NCI-H128 (cell line): Measurements from ENCODE around the gene ROBO2.

ENCODE experiments used
- DNase-seq: peaks from one replicate; lab custom pipeline; 2025; ENCODE audit not compliant: unreplicated experiment; lab: John Stamatoyannopoulos, UW

The ROBO2 gene

DNA sequence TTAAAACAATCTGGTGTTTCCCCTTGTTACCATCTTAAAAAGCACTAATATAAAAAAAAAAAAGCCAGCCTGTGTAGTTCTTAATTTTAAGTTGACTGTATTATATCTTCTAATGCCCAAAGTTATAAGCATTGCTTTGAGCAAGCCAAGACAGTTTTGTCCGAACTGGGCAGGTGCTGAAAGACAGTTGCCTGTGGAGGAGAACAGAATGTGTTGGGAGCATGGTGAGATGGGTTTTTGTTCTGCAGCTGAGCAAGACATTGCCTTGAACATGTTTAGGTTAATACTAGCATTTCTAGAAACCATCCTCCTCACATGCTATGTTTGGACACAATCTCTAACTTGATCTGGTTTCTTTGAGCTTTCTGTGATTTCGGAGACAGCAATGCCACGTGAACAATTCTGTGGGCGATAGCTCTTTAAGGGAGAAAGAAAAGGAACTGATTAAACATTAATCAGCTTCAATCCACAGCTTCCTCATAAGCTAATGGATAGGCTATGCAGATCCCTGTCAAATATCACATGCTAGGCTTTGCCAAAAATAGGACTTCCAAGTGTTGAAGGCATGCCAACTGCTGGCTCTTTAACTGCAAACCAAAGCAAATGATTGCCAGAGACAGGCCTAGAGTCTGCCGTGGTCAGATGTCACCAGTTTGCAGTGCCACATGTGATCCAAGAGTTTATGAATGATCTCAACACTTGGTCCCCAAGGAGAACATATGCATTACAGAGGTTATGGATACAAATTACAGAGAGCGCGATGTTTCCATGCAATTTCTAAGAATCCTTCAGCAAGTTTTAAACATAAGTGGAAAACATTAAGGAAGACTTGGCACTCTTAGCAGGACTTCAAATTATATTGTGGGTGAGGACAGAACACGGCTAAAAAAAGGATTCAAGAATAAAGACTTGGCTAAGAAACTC lies 428.1 kb downstream of the ROBO2 start:
- DNase-seq, result no peak

DNA sequence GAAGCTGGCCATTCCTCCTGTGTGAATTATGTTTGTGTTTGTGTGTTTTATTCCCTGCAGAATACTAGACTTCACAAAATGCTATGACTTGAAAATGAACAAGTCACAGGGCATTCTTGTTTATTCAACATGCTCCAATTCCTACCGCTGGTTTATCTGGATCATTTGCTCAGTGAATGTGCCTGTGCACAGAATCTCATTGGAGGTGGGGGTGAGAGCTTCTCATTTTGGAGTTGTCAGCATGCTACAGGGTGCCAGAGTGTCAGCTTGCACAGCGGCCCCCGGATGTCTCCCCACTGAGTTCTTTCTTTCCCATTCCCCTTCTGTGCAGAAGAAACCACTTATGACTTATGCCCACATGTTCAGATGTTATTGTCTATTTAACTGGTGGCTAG lies 428.7 kb downstream of the ROBO2 start:
- no peak for DNase-seq

DNA sequence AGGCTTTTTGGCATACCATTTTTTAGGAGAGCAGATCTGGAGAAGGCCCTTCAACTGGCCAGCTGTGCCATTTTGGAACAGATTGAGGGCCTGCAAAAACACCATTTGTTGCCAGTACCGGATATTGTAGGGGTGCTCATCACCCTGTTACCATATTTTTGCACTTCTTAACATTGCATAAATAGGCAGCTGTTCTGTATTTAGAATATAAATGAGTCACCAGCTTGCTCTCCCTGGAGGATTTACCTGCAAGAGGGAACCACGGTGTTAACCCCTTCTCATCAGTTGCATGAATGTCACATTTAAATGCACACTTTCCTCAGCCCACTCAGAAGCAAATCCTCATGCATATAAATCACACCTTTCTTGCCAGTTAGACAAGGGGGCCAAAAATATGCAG lies 435.6 kb downstream of the ROBO2 start:
- DNase-seq, result no peak

DNA sequence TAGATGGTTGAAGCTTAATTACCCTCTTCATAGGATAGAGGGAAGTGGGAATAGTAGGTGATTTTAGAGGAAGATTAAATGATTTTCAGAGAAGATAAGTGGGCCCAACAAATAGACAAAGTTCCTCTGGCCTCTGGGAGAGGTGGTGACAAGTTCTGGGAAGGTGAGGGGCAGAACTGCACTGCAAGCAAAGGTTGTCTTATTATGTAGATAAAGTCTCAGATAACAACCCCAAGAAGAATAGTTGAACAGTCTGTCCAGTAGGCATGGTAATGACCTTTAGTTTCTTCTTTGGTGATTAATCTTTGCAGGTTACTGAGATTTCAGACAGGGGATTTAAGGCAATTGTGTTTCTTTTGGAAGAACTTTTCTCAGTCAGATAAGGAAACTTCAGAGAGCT lies 439.1 kb downstream of the ROBO2 start:
- DNase-seq, result no peak

DNA sequence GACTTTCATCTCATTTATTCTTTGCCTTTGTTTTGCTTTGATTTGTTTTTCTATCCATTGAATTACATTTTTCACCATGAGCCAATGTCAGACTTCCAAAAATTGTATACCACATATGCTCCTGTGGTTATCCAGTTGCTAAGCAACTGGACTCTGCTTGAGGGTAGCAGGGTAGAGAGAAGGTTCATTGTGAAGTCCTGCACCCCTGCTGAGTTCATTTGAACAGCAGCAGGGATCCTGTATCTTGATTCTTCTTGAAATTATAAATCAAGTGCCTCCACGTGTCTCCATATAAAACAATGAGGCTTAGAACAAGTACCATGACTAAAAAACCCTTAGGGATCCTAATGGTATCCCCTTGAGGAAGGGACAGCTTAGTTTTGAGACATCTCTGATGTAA lies 449.3 kb downstream of the ROBO2 start:
- DNase-seq, result no peak

DNA sequence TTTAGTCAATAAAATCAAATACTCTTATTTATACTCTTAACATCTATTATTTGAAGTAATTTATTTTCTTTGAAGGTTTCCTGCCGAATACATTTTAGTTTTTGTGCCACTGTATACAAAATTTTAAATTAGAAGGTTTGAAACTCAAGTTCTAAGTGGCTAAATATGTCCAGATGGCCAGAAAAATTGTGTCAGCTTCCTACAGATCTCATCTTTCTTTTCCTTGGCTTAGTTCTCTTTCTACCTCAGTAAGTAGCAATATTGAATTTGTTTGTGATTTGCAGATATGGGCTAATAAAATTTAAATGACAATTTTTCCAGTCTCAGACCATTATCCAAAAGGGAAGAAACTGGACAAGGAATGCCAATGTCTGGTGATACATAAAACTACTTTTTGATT lies 452.1 kb downstream of the ROBO2 start:
- no peak for DNase-seq

DNA sequence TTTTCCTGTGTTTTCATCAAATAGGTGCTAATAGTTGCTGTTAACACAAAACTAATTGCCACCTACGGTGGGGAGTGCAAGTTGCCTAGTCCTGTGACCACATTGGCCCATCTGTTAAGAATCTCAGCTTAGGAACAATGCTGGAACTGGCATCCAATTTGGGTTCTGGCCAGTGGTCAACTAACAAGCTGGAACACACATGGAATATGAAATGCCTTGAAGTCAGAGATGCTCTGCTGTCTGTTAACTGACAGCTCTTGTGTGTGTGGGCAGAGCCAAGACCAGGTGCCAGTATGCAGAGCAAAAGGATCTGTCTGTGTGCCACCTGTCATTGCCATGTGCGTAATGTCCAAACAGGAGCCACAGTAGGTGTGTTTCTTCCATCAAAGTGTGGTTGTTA lies 460.8 kb downstream of the ROBO2 start:
- no peak for DNase-seq

DNA sequence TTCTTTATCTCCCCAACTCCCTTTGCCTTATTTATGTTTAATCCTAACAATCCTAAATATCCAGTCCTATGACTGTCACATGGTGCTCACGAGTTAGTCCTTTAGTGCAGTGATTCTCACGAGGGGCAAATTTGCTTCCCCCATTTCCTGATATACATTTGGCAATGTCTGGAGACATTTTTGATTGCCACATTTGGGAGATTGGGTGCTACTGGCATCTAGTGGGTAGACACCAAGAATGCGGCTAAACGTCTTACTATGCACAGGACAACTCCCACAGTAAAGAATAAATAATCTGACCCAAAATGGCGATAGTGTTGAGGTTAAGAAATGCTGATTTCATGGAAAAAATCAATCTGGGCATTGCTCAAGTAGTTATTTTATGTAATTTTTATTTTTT lies 466.5 kb downstream of the ROBO2 start:
- no peak for DNase-seq

DNA sequence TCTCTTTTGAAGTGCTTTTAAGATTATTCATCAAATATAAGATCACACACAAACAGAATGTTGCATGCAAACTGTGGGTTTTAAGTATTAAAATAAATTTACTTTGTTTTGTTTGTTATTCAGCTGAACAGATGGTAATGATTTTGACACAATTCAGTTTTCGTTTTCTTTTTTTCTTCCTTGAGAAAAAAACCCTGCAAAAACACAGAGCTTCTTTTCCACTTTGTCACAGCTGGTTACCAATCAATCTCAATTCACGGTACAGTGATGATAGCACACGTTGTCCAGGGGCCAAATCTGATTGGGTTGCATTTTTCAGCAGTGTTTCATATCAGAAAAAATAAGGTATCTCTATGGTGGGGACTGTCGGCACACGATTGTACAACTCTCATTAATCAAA lies 473.6 kb downstream of the ROBO2 start:
- no peak for DNase-seq

DNA sequence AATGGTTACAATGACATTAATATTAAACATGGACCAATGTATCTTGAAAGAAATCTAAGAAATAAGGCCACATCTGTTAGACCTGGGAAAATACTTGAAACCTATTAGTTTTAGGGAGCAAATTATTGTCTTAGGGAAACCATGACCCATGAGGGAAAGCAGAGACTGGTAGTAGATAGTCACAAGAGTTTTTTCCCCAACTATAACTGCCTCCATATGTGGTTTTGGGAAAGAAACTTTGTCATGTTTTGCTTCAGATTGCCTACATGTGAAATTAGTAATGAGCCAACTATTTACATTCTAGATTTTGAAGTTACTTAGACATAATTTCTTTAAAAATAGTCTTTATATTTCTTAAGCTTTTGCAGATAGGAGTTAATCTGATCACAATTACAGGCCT lies 474.9 kb downstream of the ROBO2 start:
- no peak for DNase-seq

DNA sequence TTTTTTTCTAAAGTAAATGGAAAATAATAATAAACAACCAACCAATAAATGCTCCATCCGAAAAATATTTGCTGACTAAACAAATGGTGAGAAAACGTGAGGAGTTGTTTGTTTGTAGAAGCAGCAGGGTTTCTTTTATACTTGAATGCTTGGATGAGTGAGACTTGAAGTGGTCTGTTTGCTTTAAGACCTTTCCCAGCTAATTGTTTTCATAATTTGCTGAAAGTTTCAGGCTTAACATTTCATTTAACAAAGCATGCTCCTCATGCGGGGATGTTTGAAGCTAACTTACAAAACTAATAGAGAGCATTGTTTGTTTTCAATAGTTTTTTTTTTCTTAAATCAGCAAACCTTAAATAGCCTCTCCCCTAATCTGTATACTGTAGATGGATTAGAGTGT lies 484.6 kb downstream of the ROBO2 start:
- DNase-seq, result peak; percentile 28

DNA sequence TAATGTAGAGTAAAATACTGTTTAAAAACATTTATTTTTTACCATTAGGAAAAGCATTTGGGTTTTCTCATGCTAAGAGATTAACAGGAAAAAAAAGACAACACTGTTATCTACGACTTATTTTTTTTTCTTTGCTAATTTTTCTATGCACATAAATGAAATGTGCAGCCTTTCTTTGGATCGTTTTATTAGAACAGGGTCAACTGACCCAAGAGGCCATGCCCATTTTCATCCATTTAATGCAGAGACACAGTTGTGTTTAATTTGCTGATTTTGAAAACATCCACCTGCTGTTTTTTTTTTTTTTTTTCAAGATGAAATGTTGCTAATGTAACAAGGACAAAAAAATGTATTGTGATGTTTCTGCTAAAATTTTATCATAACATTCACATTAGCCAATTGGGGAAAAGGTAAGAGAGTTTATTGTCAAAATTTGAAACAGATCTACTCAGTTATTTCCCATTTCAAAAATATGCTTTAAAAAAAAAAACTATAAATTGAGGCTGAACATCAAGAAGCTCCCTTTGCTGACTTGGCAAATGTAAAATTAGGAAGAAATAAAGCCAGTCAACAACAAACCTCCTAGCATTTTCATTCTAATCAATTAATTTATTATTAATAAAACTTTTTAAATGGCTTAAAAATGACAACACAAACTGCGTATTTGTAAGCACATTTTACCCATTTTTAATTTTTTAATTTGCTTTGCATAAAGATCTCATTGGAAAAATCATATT lies 485.2 kb downstream of the ROBO2 start:
- DNase-seq, result no peak

DNA sequence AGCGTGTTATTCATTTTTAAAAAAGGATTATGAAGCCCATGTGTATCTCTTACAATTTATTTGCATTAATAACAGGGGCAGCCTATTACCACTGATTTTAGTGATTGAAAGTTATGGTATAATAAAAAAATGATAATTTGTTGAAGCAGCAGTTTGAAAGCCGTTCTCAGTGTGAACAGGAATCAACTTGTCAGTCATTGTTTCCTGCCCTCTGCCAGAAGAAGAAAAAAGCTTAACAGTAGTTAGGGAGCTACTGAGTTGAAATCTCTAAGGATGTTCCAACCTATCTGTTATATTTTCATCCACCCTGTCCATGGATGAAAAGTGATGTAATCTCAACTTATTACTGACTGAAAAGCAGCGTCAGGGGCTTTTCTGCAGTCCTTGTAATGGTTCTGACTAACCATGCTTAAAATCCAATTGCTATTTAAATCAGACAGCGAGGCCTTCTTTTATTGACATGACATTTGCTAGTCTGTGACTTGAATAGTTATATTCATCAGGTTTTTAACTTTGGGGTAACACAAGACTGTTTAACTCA lies 486.7 kb downstream of the ROBO2 start:
- DNase-seq, result no peak

DNA sequence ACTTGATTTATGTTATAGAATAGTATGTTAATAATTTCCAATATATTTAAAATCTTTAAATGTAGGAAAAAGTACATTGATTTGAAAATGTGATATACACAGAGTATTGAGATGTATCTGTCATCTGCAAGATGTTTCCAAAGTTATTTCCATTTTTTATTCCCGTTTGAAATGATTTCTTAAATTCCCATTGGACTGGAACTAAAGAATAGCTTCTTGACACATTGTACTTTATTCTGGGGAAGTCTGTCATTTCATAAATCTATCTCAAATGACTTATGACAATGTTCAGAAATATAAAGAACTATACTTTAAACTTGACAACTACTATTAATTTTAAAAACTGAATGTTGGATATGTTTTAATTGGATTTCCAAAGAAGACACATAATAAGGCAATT lies 489.6 kb downstream of the ROBO2 start:
- no peak for DNase-seq

DNA sequence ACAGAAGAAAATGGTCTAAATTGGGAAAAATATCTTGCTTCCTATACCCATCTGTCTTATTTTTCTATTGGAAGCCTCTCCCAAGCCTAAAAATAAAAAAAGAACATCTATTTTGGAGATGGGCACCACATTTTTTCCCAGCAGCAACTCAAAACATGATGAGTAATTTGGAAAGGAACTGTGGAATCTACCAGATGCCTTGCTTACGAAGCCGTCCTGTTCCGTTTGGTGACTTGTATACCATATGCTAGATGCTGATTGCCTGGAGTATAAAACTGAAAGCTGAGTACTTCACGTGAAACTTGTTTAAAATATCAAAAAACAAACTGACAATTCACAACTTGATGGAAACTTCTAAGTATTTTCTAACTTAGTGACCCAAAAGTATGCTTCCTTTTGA lies 491.0 kb downstream of the ROBO2 start:
- DNase-seq, result no peak

DNA sequence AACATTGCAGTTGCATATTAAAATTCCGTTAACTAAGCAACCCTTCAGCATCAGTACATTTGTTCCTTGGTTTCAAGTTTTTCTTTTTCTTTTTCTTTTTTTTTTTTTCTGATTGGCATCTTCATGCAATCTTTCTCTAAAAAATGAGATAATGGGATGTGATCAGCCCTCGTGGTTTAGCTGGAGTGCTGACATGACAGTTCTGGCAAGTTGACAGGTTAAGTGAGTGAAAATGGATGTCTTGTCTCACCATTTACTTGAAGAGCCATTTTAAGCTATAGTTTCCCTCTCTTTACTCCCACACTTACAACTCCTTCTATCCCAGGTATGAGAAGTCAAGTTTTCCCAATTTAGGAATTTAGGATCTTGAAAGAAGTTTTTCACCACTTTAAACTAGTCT lies 495.2 kb downstream of the ROBO2 start:
- no peak for DNase-seq

DNA sequence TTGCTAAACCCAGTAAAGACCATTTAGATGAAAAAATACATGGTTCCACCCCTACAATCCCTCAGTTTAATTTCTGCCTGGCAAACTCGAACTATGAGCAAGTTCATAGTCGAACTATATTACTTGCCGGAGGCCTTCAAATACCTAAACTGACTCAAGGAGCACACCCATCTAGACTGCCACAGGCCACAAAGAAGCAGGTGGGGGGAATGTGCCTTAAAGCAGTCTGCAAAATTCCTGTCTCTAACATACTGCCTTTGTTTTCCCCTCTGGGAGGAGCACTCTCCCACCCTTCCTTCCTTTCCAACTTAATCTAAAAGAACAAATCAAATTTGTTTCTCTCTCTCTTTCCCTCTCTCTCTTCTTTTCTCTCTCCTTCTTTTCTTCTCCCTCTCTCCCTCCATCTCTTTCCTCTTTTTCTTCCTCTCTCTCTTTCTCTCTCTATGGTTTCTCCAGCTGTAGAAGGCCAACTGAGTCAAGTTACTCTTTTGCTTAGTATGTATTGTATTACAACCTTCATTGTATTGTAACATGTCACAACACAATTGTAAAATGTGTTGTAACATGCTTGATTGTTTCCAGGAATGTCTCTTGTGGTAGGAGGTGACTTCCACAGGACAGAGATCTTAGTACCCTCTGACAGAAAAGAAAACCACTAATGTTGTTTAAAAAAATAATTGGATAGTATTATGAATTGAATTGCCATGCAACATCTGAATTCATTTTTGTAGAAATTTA lies 496.3 kb downstream of the ROBO2 start:
- DNase-seq, result no peak

DNA sequence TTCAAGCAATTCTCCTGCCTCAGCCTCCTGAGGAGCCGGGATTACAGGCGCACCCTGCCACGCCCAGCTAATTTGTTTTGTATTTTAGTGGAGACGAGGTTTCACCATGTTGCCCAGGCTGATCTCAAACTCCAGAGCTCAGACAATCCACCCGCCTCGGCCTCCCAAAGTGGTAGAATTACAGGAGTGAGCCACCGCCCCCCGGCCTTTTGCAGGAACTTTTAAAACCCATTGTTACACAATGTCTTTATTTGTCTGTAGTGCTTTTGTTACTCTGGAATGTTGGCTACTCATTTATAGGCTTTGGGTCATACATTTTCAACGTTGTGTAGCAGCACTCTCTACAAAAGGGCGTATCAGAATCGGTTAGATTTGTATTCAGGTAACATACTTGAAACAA lies 499.1 kb downstream of the ROBO2 start:
- DNase-seq, result no peak

DNA sequence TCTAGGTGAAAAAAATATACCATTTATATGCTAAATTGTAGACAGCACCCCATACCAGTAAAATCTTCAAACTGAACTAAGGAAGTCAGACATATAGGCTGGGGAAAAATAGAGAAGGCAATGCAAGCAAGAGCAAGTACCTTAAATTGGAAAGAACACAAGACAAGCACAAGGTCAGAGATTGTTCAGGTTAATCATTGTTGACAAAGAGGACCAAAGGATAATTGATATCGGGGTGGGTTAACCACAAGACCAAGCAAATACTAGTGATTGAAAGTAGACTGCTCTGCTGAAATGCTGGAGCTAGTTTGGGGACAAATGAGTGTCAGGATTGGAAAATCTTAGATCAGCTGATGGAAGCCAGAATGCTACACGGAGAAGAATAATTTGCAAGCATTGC lies 499.8 kb downstream of the ROBO2 start:
- DNase-seq, result no peak

DNA sequence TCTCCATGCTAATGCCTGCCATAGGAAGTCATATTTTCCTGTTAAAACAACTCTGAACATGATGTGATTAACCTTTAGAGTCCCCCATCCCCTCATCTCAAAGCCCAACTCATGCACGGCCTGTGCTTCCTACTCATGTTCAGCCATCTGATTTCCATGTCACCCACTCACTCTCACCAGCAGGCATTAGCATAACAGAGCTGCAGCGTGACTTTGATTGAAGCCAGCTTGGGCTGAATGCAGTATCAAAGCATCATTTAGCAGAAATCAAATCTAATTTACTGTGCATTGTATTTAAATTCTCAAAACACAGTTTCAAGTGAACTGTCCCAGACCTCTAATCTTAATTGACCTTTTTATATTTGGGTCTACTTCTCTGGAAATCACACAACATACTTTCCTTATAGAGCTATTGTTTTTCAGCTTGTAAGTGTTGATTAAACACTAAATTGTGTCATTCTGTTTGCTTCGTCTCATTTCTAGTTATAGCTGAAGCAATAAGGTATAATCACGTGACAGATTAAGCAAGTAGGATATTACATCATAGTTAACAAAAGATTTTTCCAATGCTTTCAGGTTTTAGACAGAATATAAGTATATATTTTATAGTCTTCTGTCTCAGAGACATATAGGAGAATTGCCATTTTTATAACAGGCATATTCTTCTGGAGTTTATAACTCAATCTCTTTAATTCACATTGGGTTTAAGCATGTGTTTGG lies 501.5 kb downstream of the ROBO2 start:
- no peak for DNase-seq

DNA sequence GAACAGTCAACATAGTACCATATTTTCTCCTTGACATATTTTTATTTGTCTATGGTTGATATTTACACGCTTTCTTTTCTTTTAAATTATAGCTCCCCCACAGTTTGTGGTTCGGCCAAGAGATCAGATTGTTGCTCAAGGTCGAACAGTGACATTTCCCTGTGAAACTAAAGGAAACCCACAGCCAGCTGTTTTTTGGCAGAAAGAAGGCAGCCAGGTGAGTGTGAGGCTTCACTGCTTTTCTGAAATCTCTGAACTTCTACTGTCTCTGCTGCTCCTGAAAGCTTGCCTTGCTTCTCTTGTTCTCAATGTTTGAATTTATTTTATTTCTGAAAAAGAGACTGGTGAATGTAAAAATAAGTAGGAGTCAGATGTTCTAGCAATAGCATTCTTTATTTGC lies 506.3 kb downstream of the ROBO2 start:
- DNase-seq, result no peak
